GM19240 (cell line): Measurements from ENCODE around the gene FOXP1.

Experiments used
- DNase-seq: peaks from one replicate; pipeline ENCODE4 v3.0.0; 2011; ENCODE audit warnings: low spot score; ENCODE audit not compliant: insufficient read length

FOXP1 gene

GRCh38 chr3:71583566-71584393, at the start of gene FOXP1:
FOXP1 (minus strand) TSS chr3:71583728; CDS start chr3:71198381, 385,347 bp downstream.
- no peak for DNase-seq

- DNase-seq: no peak
Measured at GRCh38 chr3:71629711-71630110, 46.2 kb upstream of the FOXP1 start.

- DNase-seq: no peak
Measured at GRCh38 chr3:71629289-71629688, 45.8 kb upstream of the FOXP1 start.

GRCh38 chr3:71628522-71628921, 45.0 kb upstream of the FOXP1 start:
- DNase-seq: no peak

- DNase-seq: no peak
Measured at GRCh38 chr3:71625676-71626075, 42.1 kb upstream of the FOXP1 start.

GRCh38 chr3:71621825-71622537, 38.5 kb upstream of the FOXP1 start:
- DNase-seq: no peak

- no peak for DNase-seq
Measured at GRCh38 chr3:71618538-71618937, 35.0 kb upstream of the FOXP1 start.

- DNase-seq: no peak
Measured at GRCh38 chr3:71616571-71617021, 33.1 kb upstream of the FOXP1 start.

- DNase-seq: no peak
Measured at GRCh38 chr3:71614869-71615268, 31.3 kb upstream of the FOXP1 start.

GRCh38 chr3:71614426-71614825, 30.9 kb upstream of the FOXP1 start:
- no peak for DNase-seq

- no peak for DNase-seq
Measured at GRCh38 chr3:71611099-71611498, 27.6 kb upstream of the FOXP1 start.

GRCh38 chr3:71607364-71607763, 23.8 kb upstream of the FOXP1 start:
- no peak for DNase-seq

GRCh38 chr3:71606582-71606981, 23.1 kb upstream of the FOXP1 start:
- DNase-seq: no peak

GRCh38 chr3:71602256-71602655, 18.7 kb upstream of the FOXP1 start:
- no peak for DNase-seq

GRCh38 chr3:71601811-71602210, 18.3 kb upstream of the FOXP1 start:
- no peak for DNase-seq

- DNase-seq: no peak
Measured at GRCh38 chr3:71600646-71601288, 17.2 kb upstream of the FOXP1 start.

GRCh38 chr3:71599416-71599815, 15.9 kb upstream of the FOXP1 start:
- no peak for DNase-seq

- DNase-seq: no peak
Measured at GRCh38 chr3:71598292-71598691, 14.8 kb upstream of the FOXP1 start.

- DNase-seq: no peak
Measured at GRCh38 chr3:71597286-71597685, 13.8 kb upstream of the FOXP1 start.

GRCh38 chr3:71593106-71593505, 9.6 kb upstream of the FOXP1 start:
- no peak for DNase-seq

- no peak for DNase-seq
Measured at GRCh38 chr3:71591101-71591500, 7.6 kb upstream of the FOXP1 start.

GRCh38 chr3:71589132-71589531, 5.6 kb upstream of the FOXP1 start:
- no peak for DNase-seq
